ENCODE data around the gene ANK3.

Gene ANK3

DNA sequence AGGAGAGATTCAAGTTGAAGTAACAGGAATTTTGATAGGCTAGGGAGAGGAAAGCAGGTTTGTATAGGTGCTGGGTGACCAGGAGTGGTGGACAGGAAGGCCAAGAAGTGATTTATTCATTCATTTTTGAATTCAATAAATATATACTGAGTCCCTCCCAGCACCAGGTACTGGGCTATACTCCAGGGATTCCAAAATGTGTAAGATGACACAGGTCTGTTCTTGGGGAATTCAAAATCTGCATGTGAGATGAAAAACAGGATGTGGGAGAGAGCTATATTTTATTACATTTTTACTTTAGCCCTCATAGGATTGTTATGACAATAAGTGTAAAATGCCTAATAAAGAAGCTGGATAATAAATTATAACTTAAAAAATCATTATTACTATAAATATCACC lies 134.9 kb downstream of the ANK3 start:
- ChIA-PET CTCF (interaction anchor here (0.7 kb wide), 1 partner anchor 152 kb away, joined by 3 read pairs; no protein-coding TSS in a partner anchor), POLR2A (no interaction called here)

More for the DNA sequence above, 134.9 kb downstream of the ANK3 start:
- TF ChIP-seq PRDM4 (tag by site-specific recombination; IDR thresholded peaks at IDR 0.05) (no peak), ZSCAN16 (tag by site-specific recombination; IDR thresholded peaks at IDR 0.05) (no peak), MYNN (tag by site-specific recombination; IDR thresholded peaks at IDR 0.05; ENCODE audit: borderline replicate concordance) (no peak), KLF17 (tag by site-specific recombination; IDR thresholded peaks at IDR 0.05) (no peak), ZBTB17 (tag by site-specific recombination; IDR thresholded peaks at IDR 0.05) (no peak), ZNF747 (tag by site-specific recombination; IDR thresholded peaks at IDR 0.05) (no peak), ZFHX2 (tag by site-specific recombination; conservative IDR thresholded peaks at IDR 0.05) (no peak), SP2 (tag by site-specific recombination; IDR thresholded peaks at IDR 0.05) (no peak), SETDB1 (IDR thresholded peaks at IDR 0.05; ENCODE audit: insufficient read length, low read length) (no peak), ZNF48 (tag by site-specific recombination; IDR thresholded peaks at IDR 0.05) (no peak), ZNF266 (tag by site-specific recombination; IDR thresholded peaks at IDR 0.05; ENCODE audit: low read depth) (no peak), ZNF302 (tag by site-specific recombination; IDR thresholded peaks at IDR 0.05; ENCODE audit: low read depth) (no peak), WT1 (tag by site-specific recombination; IDR thresholded peaks at IDR 0.05) (no peak), ZNF548 (tag by site-specific recombination; IDR thresholded peaks at IDR 0.05) (no peak), ZNF514 (tag by site-specific recombination; IDR thresholded peaks at IDR 0.05) (no peak), ZNF658 (tag by site-specific recombination; IDR thresholded peaks at IDR 0.05) (no peak)
- TF ChIP-seq, protein P1, sequence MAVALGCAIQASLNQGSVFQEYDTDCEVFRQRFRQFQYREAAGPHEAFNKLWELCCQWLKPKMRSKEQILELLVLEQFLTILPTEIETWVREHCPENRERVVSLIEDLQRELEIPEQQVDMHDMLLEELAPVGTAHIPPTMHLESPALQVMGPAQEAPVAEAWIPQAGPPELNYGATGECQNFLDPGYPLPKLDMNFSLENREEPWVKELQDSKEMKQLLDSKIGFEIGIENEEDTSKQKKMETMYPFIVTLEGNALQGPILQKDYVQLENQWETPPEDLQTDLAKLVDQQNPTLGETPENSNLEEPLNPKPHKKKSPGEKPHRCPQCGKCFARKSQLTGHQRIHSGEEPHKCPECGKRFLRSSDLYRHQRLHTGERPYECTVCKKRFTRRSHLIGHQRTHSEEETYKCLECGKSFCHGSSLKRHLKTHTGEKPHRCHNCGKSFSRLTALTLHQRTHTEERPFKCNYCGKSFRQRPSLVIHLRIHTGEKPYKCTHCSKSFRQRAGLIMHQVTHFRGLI (tag by site-specific recombination; IDR thresholded peaks at IDR 0.05), result no peak
- TF ChIP-seq, protein P2, sequence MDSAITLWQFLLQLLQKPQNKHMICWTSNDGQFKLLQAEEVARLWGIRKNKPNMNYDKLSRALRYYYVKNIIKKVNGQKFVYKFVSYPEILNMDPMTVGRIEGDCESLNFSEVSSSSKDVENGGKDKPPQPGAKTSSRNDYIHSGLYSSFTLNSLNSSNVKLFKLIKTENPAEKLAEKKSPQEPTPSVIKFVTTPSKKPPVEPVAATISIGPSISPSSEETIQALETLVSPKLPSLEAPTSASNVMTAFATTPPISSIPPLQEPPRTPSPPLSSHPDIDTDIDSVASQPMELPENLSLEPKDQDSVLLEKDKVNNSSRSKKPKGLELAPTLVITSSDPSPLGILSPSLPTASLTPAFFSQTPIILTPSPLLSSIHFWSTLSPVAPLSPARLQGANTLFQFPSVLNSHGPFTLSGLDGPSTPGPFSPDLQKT (IDR thresholded peaks at IDR 0.05; ENCODE audit: borderline replicate concordance, low read depth, low read length), result no peak
- TF ChIP-seq, protein P3, sequence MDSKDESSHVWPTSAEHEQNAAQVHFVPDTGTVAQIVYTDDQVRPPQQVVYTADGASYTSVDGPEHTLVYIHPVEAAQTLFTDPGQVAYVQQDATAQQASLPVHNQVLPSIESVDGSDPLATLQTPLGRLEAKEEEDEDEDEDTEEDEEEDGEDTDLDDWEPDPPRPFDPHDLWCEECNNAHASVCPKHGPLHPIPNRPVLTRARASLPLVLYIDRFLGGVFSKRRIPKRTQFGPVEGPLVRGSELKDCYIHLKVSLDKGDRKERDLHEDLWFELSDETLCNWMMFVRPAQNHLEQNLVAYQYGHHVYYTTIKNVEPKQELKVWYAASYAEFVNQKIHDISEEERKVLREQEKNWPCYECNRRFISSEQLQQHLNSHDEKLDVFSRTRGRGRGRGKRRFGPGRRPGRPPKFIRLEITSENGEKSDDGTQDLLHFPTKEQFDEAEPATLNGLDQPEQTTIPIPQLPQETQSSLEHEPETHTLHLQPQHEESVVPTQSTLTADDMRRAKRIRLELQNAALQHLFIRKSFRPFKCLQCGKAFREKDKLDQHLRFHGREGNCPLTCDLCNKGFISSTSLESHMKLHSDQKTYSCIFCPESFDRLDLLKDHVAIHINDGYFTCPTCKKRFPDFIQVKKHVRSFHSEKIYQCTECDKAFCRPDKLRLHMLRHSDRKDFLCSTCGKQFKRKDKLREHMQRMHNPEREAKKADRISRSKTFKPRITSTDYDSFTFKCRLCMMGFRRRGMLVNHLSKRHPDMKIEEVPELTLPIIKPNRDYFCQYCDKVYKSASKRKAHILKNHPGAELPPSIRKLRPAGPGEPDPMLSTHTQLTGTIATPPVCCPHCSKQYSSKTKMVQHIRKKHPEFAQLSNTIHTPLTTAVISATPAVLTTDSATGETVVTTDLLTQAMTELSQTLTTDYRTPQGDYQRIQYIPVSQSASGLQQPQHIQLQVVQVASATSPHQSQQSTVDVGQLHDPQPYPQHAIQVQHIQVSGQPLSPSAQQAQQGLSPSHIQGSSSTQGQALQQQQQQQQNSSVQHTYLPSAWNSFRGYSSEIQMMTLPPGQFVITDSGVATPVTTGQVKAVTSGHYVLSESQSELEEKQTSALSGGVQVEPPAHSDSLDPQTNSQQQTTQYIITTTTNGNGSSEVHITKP (tag by site-specific recombination; IDR thresholded peaks at IDR 0.05), result no peak
- no peak overlapping the region for H3K27ac ChIP-seq (ENCODE audit: extremely low read depth, low read depth, low read length)
- no peaks in the 10 kb centered on the region for H3K4me1 ChIP-seq (ENCODE audit: control insufficient read depth, insufficient read depth, low read length)
- H3K4me3 ChIP-seq (ENCODE audit: low read depth, low read length), result no peak overlapping the region
- H3K36me3 ChIP-seq (ENCODE audit: control insufficient read depth in 2 of 2, insufficient read depth in 1 of 2, low read length in 2 of 2), result no peaks in the 10 kb centered on the region
- no peaks in the 10 kb centered on the region for H3K9me3 ChIP-seq (ENCODE audit: control insufficient read depth, insufficient read depth, low read depth, low read length)
